ENCODE data around the gene UBP1.
"Not testable (repeated sequence)": the region's sequence is repeated elsewhere in the genome, so short reads cannot be mapped to it uniquely, and the experiment has no call there.

The UBP1 gene
- long read RNA-seq, donor 1, full-length matches to known transcripts: 5 of 10 reads
- long read RNA-seq, donor 1, partial matches to known transcripts: 5 of 10 reads
- long read RNA-seq, donor 1, other reads (novel, unspliced or antisense): 0 of 10 reads
- long read RNA-seq, donor 2, partial matches to known transcripts: 0 of 4 reads
- long read RNA-seq, donor 2, other reads (novel, unspliced or antisense): 0 of 4 reads
- long read RNA-seq, donor 3, partial matches to known transcripts: 0 of 5 reads
- long read RNA-seq, donor 3, other reads (novel, unspliced or antisense): 0 of 5 reads
- long read RNA-seq, donor 4, partial matches to known transcripts: 5 of 8 reads
- long read RNA-seq, donor 4, other reads (novel, unspliced or antisense): 0 of 8 reads
- long read RNA-seq, donor 5, transcript UBP1-204 (15 exons, 3,669 nt): major isoform, 7 of 7 reads
- long read RNA-seq, donor 5, partial matches to known transcripts: 0 of 7 reads
- long read RNA-seq, donor 5, other reads (novel, unspliced or antisense): 0 of 7 reads
- long read RNA-seq, donor 6, partial matches to known transcripts: 0 of 2 reads
- long read RNA-seq, donor 6, other reads (novel, unspliced or antisense): 0 of 2 reads
- long read RNA-seq, donor 7, full-length matches to known transcripts: 4 of 14 reads
- long read RNA-seq, donor 7, partial matches to known transcripts: 10 of 14 reads
- long read RNA-seq, donor 7, other reads (novel, unspliced or antisense): 0 of 14 reads
- long read RNA-seq, donor 8, partial matches to known transcripts: 0 of 3 reads
- long read RNA-seq, donor 8, other reads (novel, unspliced or antisense): 0 of 3 reads

GRCh38 chr3:33440328-33441224, at the start of gene UBP1:
TSS of gene UBP1 (minus strand) at chr3:33440405. CDS start at chr3:33439848, 557 bp downstream.
- peak; percentile 95 for DNase-seq

GRCh38 chr3:33488683-33489082, 48.5 kb upstream of the UBP1 start:
- DNase-seq: no peak

- DNase-seq: no peak
These were observed 48.0 kb upstream of the UBP1 start for GRCh38 chr3:33488246-33488645.

- DNase-seq: no peak
These were observed 41.9 kb upstream of the UBP1 start for GRCh38 chr3:33482111-33482521.

- DNase-seq: no peak
These were observed 34.7 kb upstream of the UBP1 start for GRCh38 chr3:33474896-33475295.

GRCh38 chr3:33473813-33474212, 33.6 kb upstream of the UBP1 start:
- no peak for DNase-seq

- no peak for DNase-seq
These were observed 27.6 kb upstream of the UBP1 start for GRCh38 chr3:33467786-33468185.

GRCh38 chr3:33461097-33461496, 20.9 kb upstream of the UBP1 start:
- DNase-seq: no peak

- DNase-seq: not testable (repeated sequence)
These were observed 19.4 kb upstream of the UBP1 start for GRCh38 chr3:33459577-33459976.

- no peak for DNase-seq
These were observed 18.2 kb upstream of the UBP1 start for GRCh38 chr3:33458446-33458845.

GRCh38 chr3:33456756-33457155, 16.6 kb upstream of the UBP1 start:
- no peak for DNase-seq

GRCh38 chr3:33453331-33453761, 13.1 kb upstream of the UBP1 start:
- no peak for DNase-seq

- DNase-seq: not testable (repeated sequence)
These were observed 11.8 kb upstream of the UBP1 start for GRCh38 chr3:33451994-33452393.

GRCh38 chr3:33447958-33448357, 7.8 kb upstream of the UBP1 start:
- DNase-seq: no peak

GRCh38 chr3:33447256-33447625, 7.0 kb upstream of the UBP1 start:
- DNase-seq: not testable (repeated sequence)

GRCh38 chr3:33442190-33442589, 2.0 kb upstream of the UBP1 start:
- no peak for DNase-seq

- DNase-seq: peak; percentile 92
These were observed 1.2 kb upstream of the UBP1 start for GRCh38 chr3:33441225-33441976.

GRCh38 chr3:33439546-33440327, 468 bp downstream of the UBP1 start:
- DNase-seq: peak; percentile 89

GRCh38 chr3:33438881-33439545, 1.2 kb downstream of the UBP1 start:
- DNase-seq: no peak

- peak; percentile 23 for DNase-seq
These were observed 1.9 kb downstream of the UBP1 start for GRCh38 chr3:33438284-33438668.

All from right kidney (tissue), 9 donors.